ENCODE results near the gene TMEM184A. TPM values are rescaled to one million over a fixed set of nuclear protein-coding genes. Genes with fewer than 3 reads are reported as not detected.

TMEM184A gene
- total RNA-seq, 1 donor, result not detected

- no peak for TF ChIP-seq CTCF (IDR thresholded peaks at IDR 0.05; ENCODE audit: insufficient read depth, low read length)
- no peak for DNase-seq (ENCODE audit: low read depth)
- no peak overlapping the region for H3K4me3 ChIP-seq (ENCODE audit: low read depth, low read length)
Measured at GRCh38 chr7:1535701-1536454, 20.1 kb downstream of the TMEM184A start.

- no peak overlapping the region for H3K4me3 ChIP-seq (ENCODE audit: low read depth, low read length)
- TF ChIP-seq CTCF (IDR thresholded peaks at IDR 0.05; ENCODE audit: insufficient read depth, low read length), result no peak
- no peak for DNase-seq (ENCODE audit: low read depth)
Measured at GRCh38 chr7:1535100-1535458, 20.9 kb downstream of the TMEM184A start.

GRCh38 chr7:1534330-1535099 lies 21.5 kb downstream of the TMEM184A start:
- no peak for DNase-seq (ENCODE audit: low read depth)
- no peak overlapping the region for H3K4me3 ChIP-seq (ENCODE audit: low read depth, low read length)
- no peak for TF ChIP-seq CTCF (IDR thresholded peaks at IDR 0.05; ENCODE audit: insufficient read depth, low read length)

- H3K4me3 ChIP-seq (ENCODE audit: low read depth, low read length), result peak overlapping the region; percentile 77
- peak; percentile 77 for DNase-seq (ENCODE audit: low read depth)
- no peak for TF ChIP-seq CTCF (IDR thresholded peaks at IDR 0.05; ENCODE audit: insufficient read depth, low read length)
Measured at GRCh38 chr7:1533547-1534329, 22.3 kb downstream of the TMEM184A start.

DNA sequence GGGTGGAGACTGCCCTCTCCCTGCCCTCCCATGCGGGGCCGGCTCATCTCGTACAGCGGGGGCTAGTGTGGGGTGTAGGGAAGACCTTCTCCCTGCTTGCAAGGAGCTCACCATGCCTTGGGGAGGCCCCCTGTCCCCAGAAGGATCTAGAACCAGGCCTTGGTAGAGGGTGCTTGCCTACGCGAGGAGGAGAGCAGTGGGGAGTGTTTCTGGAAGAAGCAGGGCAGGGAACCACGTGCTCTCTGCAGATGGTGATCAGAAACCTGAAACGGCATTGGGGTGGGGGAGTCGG lies 22.8 kb downstream of the TMEM184A start:
- TF ChIP-seq CTCF (IDR thresholded peaks at IDR 0.05; ENCODE audit: insufficient read depth, low read length), result no peak
- DNase-seq (ENCODE audit: low read depth), result no peak
- H3K4me3 ChIP-seq (ENCODE audit: low read depth, low read length), result peak overlapping the region; percentile 77

DNA sequence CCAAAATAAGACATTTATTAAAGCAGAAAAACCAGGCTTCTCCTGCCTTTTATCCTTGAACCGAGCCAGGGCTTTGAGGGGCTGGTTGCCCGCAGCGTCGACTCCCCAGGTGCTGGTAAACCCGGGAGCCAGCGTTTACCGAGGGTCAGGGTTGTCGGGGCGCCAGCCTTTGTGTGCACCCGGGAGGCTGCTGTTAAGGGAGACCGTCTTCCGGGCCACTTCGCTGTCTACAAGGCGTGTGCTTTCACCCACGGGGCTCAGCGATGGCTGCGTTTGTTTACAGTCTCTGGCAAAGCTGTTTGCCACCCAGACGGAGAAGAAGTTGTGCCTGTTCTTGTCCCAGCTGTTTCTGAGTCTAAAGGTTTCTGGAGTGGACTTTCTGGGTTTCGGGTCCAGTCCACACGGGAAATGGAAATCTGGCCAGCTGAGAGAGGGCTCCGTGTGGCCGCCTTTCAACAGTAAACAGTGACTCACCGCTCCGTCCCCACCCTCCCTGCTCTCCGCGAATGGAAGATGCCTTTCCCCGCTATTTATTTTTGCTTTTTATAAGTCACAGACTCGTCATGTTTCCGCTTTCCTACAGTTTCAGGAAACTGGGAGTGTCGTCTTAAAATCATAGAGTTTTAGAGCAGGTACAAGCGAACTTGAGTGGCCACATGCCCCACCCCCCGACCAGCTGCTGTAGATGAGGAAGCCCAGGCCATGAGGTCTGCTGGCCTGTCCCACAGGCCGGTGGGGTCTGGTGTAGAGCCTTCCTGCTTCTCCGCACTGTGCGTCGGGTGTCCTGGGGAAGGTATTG lies 23.4 kb downstream of the TMEM184A start:
- H3K4me3 ChIP-seq (ENCODE audit: low read depth, low read length), result peak overlapping the region; percentile 77
- TF ChIP-seq CTCF (IDR thresholded peaks at IDR 0.05; ENCODE audit: insufficient read depth, low read length), result no peak
- peak; percentile 93 for DNase-seq (ENCODE audit: low read depth)
